HL-60 (cell line): Measurements from ENCODE around the gene PPFIA2.

Source experiments
- DNase-seq, 2 experiments: peaks; one replicate each; pipeline ENCODE4 v3.0.0-alpha.2; 2010 to 2020; ENCODE audit warnings: low read depth in 1 of 2, low spot score in 1 of 2
- H3K27ac ChIP-seq: fragments of 250-450 bp; sonication (Bioruptor Pico); replicated peaks from 2 replicates; pipeline ENCODE4 v1.5.1; 2020; ENCODE audit warnings: mild to moderate bottlenecking, moderate library complexity
- H3K27me3 ChIP-seq: fragments of 250-450 bp; sonication (Bioruptor Pico); 2 replicates; pipeline ENCODE4 v1.5.1; 2021; ENCODE audit warnings: mild to moderate bottlenecking, moderate library complexity; ENCODE audit not compliant: insufficient read depth, poor library complexity, severe bottlenecking
- H3K4me3 ChIP-seq: replicated peaks from 2 replicates; pipeline ENCODE4 v1.5.1; 2011; ENCODE audit warnings: mild to moderate bottlenecking, control low read depth, low read length; ENCODE audit not compliant: insufficient read depth
- GABPA ChIP-seq: IDR thresholded peaks from 2 replicates; pipeline ENCODE4 v1.6.1; 2012; ENCODE audit warnings: low read depth
- POLR2AphosphoS5 ChIP-seq: IDR thresholded peaks from 2 replicates; pipeline ENCODE4 v1.6.1; 2012; ENCODE audit warnings: low read depth
- SPI1 ChIP-seq: IDR thresholded peaks from 2 replicates; pipeline ENCODE4 v1.6.1; 2012; ENCODE audit warnings: low read depth, mild to moderate bottlenecking, borderline replicate concordance
- TF ChIP-seq, protein P1 (sequence below): IDR thresholded peaks from 2 replicates; pipeline ENCODE4 v1.6.1; 2012; ENCODE audit warnings: low read depth; ENCODE audit not compliant: insufficient replicate concordance
- TF ChIP-seq, protein P2 (sequence below): IDR thresholded peaks from one replicate; pipeline ENCODE4 v1.5.1; 2011; ENCODE audit warnings: low read length, control low read depth, inconsistent platforms; ENCODE audit not compliant: insufficient read depth

PPFIA2 gene

DNA sequence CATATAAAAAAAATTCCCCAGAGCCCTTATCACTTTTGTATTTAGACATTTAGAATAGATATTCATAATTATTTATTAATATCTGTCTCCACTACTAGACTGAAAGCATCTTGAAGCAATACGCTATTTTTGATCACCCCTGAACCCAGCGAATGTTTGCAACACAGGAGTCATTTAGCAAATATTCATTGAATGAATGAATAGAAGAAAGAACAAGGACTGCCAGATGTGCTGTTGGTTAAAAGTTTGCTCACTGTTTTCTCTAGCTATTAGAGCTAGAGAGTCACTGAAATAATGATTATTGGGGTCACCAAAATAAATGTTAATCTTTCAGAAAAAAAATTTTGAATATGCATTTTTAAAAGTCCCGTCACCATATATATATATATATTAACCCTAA, 506.9 kb downstream of the PPFIA2 start:
- DNase-seq, result no peak
- H3K27ac ChIP-seq, result no peak overlapping the region
- no peaks in the 10 kb centered on the region for H3K27me3 ChIP-seq
- no peak overlapping the region for H3K4me3 ChIP-seq
- TF ChIP-seq, protein P1, sequence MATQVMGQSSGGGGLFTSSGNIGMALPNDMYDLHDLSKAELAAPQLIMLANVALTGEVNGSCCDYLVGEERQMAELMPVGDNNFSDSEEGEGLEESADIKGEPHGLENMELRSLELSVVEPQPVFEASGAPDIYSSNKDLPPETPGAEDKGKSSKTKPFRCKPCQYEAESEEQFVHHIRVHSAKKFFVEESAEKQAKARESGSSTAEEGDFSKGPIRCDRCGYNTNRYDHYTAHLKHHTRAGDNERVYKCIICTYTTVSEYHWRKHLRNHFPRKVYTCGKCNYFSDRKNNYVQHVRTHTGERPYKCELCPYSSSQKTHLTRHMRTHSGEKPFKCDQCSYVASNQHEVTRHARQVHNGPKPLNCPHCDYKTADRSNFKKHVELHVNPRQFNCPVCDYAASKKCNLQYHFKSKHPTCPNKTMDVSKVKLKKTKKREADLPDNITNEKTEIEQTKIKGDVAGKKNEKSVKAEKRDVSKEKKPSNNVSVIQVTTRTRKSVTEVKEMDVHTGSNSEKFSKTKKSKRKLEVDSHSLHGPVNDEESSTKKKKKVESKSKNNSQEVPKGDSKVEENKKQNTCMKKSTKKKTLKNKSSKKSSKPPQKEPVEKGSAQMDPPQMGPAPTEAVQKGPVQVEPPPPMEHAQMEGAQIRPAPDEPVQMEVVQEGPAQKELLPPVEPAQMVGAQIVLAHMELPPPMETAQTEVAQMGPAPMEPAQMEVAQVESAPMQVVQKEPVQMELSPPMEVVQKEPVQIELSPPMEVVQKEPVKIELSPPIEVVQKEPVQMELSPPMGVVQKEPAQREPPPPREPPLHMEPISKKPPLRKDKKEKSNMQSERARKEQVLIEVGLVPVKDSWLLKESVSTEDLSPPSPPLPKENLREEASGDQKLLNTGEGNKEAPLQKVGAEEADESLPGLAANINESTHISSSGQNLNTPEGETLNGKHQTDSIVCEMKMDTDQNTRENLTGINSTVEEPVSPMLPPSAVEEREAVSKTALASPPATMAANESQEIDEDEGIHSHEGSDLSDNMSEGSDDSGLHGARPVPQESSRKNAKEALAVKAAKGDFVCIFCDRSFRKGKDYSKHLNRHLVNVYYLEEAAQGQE, result no peak
- TF ChIP-seq SPI1 (no peak), GABPA (no peak), POLR2AphosphoS5 (no peak)
- TF ChIP-seq, protein P2, sequence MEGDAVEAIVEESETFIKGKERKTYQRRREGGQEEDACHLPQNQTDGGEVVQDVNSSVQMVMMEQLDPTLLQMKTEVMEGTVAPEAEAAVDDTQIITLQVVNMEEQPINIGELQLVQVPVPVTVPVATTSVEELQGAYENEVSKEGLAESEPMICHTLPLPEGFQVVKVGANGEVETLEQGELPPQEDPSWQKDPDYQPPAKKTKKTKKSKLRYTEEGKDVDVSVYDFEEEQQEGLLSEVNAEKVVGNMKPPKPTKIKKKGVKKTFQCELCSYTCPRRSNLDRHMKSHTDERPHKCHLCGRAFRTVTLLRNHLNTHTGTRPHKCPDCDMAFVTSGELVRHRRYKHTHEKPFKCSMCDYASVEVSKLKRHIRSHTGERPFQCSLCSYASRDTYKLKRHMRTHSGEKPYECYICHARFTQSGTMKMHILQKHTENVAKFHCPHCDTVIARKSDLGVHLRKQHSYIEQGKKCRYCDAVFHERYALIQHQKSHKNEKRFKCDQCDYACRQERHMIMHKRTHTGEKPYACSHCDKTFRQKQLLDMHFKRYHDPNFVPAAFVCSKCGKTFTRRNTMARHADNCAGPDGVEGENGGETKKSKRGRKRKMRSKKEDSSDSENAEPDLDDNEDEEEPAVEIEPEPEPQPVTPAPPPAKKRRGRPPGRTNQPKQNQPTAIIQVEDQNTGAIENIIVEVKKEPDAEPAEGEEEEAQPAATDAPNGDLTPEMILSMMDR, result no peak

DNA sequence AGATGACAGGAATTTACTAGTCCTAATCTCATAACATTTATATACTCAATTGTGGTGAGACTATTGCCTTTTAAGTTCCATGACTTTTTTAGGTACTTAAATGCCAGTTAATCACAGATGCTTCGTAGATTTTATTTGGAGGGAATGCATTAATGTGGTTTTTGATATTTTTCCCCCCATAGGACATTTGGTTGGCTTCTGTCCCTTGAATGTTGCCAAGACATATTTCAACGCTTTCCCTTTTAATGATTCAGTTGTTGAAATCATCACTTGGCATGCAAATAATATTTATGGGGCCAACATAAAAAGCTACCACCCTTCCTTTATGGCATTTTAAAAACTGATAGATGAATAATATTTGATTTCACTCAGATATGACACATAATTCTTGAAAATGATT, 509.2 kb downstream of the PPFIA2 start:
- DNase-seq, result no peak
- Histone ChIP-seq H3K27me3 (no peaks in the 10 kb centered on the region), H3K4me3 (no peak overlapping the region), H3K27ac (no peak overlapping the region)
- TF ChIP-seq GABPA (no peak), POLR2AphosphoS5 (no peak), SPI1 (no peak)
- TF ChIP-seq, protein P2, result no peak
- TF ChIP-seq, protein P1, result no peak

DNA sequence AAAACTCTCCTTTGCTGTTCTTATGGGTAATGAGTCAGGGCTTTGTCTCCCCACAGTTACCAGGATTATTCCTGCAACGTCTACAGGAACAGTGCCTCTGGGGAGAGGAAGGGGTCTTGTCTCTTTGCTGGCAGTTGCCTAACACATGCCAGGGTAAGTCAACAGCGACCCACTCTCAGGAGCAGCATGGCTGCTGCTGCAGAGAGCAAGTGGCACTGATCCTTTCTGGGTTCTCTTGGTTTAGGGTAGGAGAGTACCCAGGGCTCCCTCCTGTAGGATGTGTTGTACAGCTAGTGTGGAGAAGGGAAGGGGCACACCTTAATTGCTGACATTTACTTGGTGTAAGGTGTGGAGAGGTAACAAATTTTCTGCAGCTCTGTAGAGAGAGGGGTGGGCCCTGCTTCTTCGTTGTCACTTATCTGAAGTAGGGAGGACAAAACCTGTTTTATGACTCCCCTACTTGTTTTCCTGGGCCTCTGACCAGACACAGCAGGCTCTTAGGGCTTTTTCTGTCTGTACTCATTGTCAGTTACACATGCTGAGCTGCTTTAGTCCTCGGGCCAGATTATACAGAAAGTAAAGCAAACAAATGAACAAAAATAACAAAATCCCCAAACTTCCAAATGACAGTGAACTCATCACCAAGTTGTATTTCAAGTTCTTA, 513.1 kb downstream of the PPFIA2 start:
- TF ChIP-seq GABPA (no peak), POLR2AphosphoS5 (no peak), SPI1 (no peak)
- TF ChIP-seq, protein P1, result no peak
- TF ChIP-seq, protein P2, result no peak
- no peak overlapping the region for H3K27ac ChIP-seq
- no peak overlapping the region for H3K4me3 ChIP-seq
- no peaks in the 10 kb centered on the region for H3K27me3 ChIP-seq
- DNase-seq, result no peak
